ENCODE results near the gene GLRX5. TPM values are rescaled to one million over a fixed set of nuclear protein-coding genes. Genes with fewer than 3 reads are reported as not detected.

The GLRX5 gene
- total RNA-seq, 1 donor from 2014 or later, result 38.9 TPM

- Mint-ChIP-seq H3K36me3 (ENCODE audit: unreplicated experiment) (no peaks in the 10 kb centered on the region), H3K27me3 (ENCODE audit: unreplicated experiment) (no peaks in the 10 kb centered on the region), H3K9me3 (ENCODE audit: unreplicated experiment) (no peaks in the 10 kb centered on the region), H3K4me1 (ENCODE audit: low read depth, unreplicated experiment) (peaks cover 7% of the 10 kb centered on the region), H3K4me3 (ENCODE audit: unreplicated experiment) (no peak overlapping the region), H3K27ac (ENCODE audit: unreplicated experiment) (no peak overlapping the region)
- TF ChIP-seq CTCF (IDR thresholded peaks at IDR 0.05; ENCODE audit: partially characterized antibody, unreplicated experiment), result no peak
- DNase-seq, result no peak
Observed at GRCh38 chr14:95547626-95548327, 12.9 kb downstream of the GLRX5 start.

GRCh38 chr14:95548328-95548929 lies 13.6 kb downstream of the GLRX5 start:
- no peak for DNase-seq
- H3K4me1 Mint-ChIP-seq (ENCODE audit: low read depth, unreplicated experiment), result peaks cover 7% of the 10 kb centered on the region
- no peak overlapping the region for H3K27ac Mint-ChIP-seq (ENCODE audit: unreplicated experiment)
- no peaks in the 10 kb centered on the region for H3K9me3 Mint-ChIP-seq (ENCODE audit: unreplicated experiment)
- H3K36me3 Mint-ChIP-seq (ENCODE audit: unreplicated experiment), result no peaks in the 10 kb centered on the region
- H3K4me3 Mint-ChIP-seq (ENCODE audit: unreplicated experiment), result no peak overlapping the region
- no peak for TF ChIP-seq CTCF (IDR thresholded peaks at IDR 0.05; ENCODE audit: partially characterized antibody, unreplicated experiment)
- H3K27me3 Mint-ChIP-seq (ENCODE audit: unreplicated experiment), result no peaks in the 10 kb centered on the region

- H3K27ac Mint-ChIP-seq (ENCODE audit: unreplicated experiment), result no peak overlapping the region
- H3K4me3 Mint-ChIP-seq (ENCODE audit: unreplicated experiment), result no peak overlapping the region
- DNase-seq, result no peak
- H3K9me3 Mint-ChIP-seq (ENCODE audit: unreplicated experiment), result no peaks in the 10 kb centered on the region
- H3K4me1 Mint-ChIP-seq (ENCODE audit: low read depth, unreplicated experiment), result peaks cover 4% of the 10 kb centered on the region
- H3K36me3 Mint-ChIP-seq (ENCODE audit: unreplicated experiment), result no peaks in the 10 kb centered on the region
- H3K27me3 Mint-ChIP-seq (ENCODE audit: unreplicated experiment), result no peaks in the 10 kb centered on the region
- no peak for TF ChIP-seq CTCF (IDR thresholded peaks at IDR 0.05; ENCODE audit: partially characterized antibody, unreplicated experiment)
Observed at GRCh38 chr14:95549656-95550585, 15.1 kb downstream of the GLRX5 start.

GRCh38 chr14:95551435-95551834 lies 16.6 kb downstream of the GLRX5 start:
- no peaks in the 10 kb centered on the region for H3K27me3 Mint-ChIP-seq (ENCODE audit: unreplicated experiment)
- no peak for DNase-seq
- H3K27ac Mint-ChIP-seq (ENCODE audit: unreplicated experiment), result no peak overlapping the region
- H3K4me3 Mint-ChIP-seq (ENCODE audit: unreplicated experiment), result no peak overlapping the region
- no peak for TF ChIP-seq CTCF (IDR thresholded peaks at IDR 0.05; ENCODE audit: partially characterized antibody, unreplicated experiment)
- H3K4me1 Mint-ChIP-seq (ENCODE audit: low read depth, unreplicated experiment), result no peaks in the 10 kb centered on the region
- no peaks in the 10 kb centered on the region for H3K36me3 Mint-ChIP-seq (ENCODE audit: unreplicated experiment)
- peaks cover 1% of the 10 kb centered on the region for H3K9me3 Mint-ChIP-seq (ENCODE audit: unreplicated experiment)

All from glutamatergic neuron (in vitro differentiated cells).